Measurements from ENCODE around the gene METTL6.
A peak's percentile ranks its signal among the peaks of the same experiment; 100 is the strongest.
"Not testable (repeated sequence)": the region's sequence is repeated elsewhere in the genome, so short reads cannot be mapped to it uniquely, and the experiment has no call there.

Gene METTL6

GRCh38 chr3:15385238-15385695 is 42.1 kb downstream of the METTL6 start:
- in situ Hi-C loops (cut with MboI; ENCODE audit: low sequenced_read_pairs); DNase-seq (ENCODE audit: low spot score in 2 of 2); H3K4me1 ChIP-seq; H3K27me3 ChIP-seq (ENCODE audit: low read depth); H3K36me3 ChIP-seq (replicated peaks); H3K4me3 ChIP-seq; H3K9me3 ChIP-seq: not testable (repeated sequence)

- no peaks in the 10 kb centered on the region for H3K36me3 ChIP-seq (replicated peaks)
- no peaks in the 10 kb centered on the region for H3K4me1 ChIP-seq
- H3K4me3 ChIP-seq: no peak overlapping the region
- in situ Hi-C loops (cut with MboI; ENCODE audit: low sequenced_read_pairs): loop anchor here (5.0 kb wide), 1 partner anchor 117 kb away; no protein-coding TSS in a partner anchor
- no peak for DNase-seq (ENCODE audit: low spot score in 2 of 2)
- no peaks in the 10 kb centered on the region for H3K9me3 ChIP-seq
- H3K27me3 ChIP-seq (ENCODE audit: low read depth): no peaks in the 10 kb centered on the region
Measured at GRCh38 chr3:15384510-15385237, 42.7 kb downstream of the METTL6 start.

- Histone ChIP-seq H3K36me3 (replicated peaks) (no peaks in the 10 kb centered on the region), H3K27me3 (ENCODE audit: low read depth) (no peaks in the 10 kb centered on the region), H3K4me3 (no peak overlapping the region), H3K9me3 (no peaks in the 10 kb centered on the region), H3K4me1 (peaks cover 5% of the 10 kb centered on the region)
- no peak for DNase-seq (ENCODE audit: low spot score in 2 of 2)
- in situ Hi-C loops (cut with MboI; ENCODE audit: low sequenced_read_pairs): loop anchor here (5.0 kb wide), 1 partner anchor 115 kb away; no protein-coding TSS in a partner anchor
Measured at GRCh38 chr3:15382405-15382923, 44.9 kb downstream of the METTL6 start.

- in situ Hi-C loops (cut with MboI; ENCODE audit: low sequenced_read_pairs): loop anchor here (5.0 kb wide), 1 partner anchor 114 kb away; no protein-coding TSS in a partner anchor
- Histone ChIP-seq H3K27me3 (ENCODE audit: low read depth) (no peaks in the 10 kb centered on the region), H3K4me3 (no peak overlapping the region), H3K36me3 (replicated peaks) (no peaks in the 10 kb centered on the region), H3K9me3 (no peaks in the 10 kb centered on the region), H3K4me1 (peaks cover 5% of the 10 kb centered on the region)
- no peak for DNase-seq (ENCODE audit: low spot score in 2 of 2)
Measured at GRCh38 chr3:15380980-15381890, 46.1 kb downstream of the METTL6 start.

DNA sequence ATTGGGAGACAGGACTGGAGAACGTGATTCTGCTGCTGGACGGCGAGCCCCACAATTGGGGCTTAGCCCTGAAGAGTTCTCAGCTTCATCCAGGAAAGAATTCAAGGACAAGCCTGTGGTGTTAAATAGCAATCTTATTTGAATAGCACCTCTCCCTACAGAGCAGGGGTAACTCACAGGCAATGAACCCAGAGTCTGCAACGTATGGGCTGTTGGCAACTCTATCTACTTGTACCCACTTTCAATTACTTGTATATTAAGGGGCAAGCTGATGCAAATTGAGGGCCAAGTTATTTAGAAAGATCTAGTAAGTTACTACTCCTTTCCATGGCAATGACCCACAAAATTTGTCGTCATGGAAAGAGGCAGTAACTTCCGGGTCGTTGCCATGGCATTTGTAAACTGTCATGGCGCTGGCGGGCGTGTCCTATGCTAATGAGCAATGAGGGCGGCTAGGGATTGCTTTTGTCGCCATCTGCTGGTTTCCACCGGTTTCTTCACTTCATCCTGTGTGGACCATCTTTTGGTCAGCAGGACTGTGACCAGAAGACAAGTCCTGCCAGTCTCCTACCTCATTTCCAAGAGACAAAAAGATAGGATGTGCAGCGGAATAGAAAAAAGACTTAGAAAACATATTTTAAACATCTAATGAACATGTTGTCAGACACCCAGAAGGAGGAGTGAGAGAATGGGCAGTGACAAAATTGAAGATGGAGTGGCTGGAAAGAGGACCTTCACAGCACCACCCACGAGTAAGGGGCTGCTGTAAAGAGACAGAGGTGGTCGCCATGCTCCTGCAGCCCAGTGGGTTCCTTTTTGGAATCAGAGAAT is 49.2 kb downstream of the METTL6 start:
- Histone ChIP-seq H3K9me3 (no peaks in the 10 kb centered on the region), H3K36me3 (replicated peaks) (no peaks in the 10 kb centered on the region), H3K27me3 (ENCODE audit: low read depth) (no peaks in the 10 kb centered on the region), H3K4me1 (peaks cover 5% of the 10 kb centered on the region), H3K4me3 (no peak overlapping the region)
- in situ Hi-C loops (cut with MboI; ENCODE audit: low sequenced_read_pairs): no loop called here
- DNase-seq (ENCODE audit: low spot score in 2 of 2): peak; percentile 89 to 95

- in situ Hi-C loops (cut with MboI; ENCODE audit: low sequenced_read_pairs): no loop called here
- Histone ChIP-seq H3K9me3 (no peaks in the 10 kb centered on the region), H3K4me1 (peaks cover 5% of the 10 kb centered on the region), H3K36me3 (replicated peaks) (no peaks in the 10 kb centered on the region), H3K27me3 (ENCODE audit: low read depth) (no peaks in the 10 kb centered on the region), H3K4me3 (no peak overlapping the region)
- DNase-seq (ENCODE audit: low spot score in 2 of 2): no peak
Measured at GRCh38 chr3:15375461-15376000, 51.8 kb downstream of the METTL6 start.

- H3K36me3 ChIP-seq (replicated peaks): no peaks in the 10 kb centered on the region
- in situ Hi-C loops (cut with MboI; ENCODE audit: low sequenced_read_pairs): no loop called here
Measured at GRCh38 chr3:15372918-15373317, 54.4 kb downstream of the METTL6 start.

DNA sequence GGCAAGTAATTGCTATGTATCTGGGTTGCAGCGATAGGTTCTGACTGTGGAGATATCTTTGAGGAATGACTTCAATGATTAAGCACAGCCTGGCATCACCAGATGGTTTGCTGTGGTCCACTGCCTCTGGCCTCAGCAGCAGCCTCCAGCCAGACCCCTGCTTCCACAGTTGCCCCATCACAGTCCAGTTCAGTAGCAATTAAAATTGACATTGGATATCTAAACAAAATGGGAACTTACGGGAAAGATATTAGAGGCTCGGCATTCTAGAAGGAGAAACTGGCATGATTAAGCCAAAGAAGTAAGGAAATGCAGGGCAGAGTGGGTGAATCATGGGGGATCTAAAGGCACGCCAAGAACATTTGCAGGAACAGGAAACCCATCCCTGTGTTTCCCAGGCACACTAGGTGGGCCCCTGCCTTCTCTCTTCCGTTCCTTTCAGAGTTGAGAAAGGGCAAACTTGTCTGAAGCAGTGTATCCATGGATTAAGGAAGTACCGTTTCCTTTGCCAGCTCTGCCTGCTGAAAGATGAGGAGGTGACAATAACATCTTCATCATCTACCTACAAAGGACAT is 58.7 kb downstream of the METTL6 start:
- no peaks in the 10 kb centered on the region for H3K27me3 ChIP-seq (ENCODE audit: low read depth)
- in situ Hi-C loops (cut with MboI; ENCODE audit: low sequenced_read_pairs): no loop called here
- no peaks in the 10 kb centered on the region for H3K9me3 ChIP-seq
- DNase-seq (ENCODE audit: low spot score in 2 of 2): no peak
- H3K36me3 ChIP-seq (replicated peaks): no peaks in the 10 kb centered on the region
- H3K4me3 ChIP-seq: no peak overlapping the region
- H3K4me1 ChIP-seq: peaks cover 10% of the 10 kb centered on the region

More at GRCh38 chr3:15372918-15373317, 54.4 kb downstream of the METTL6 start:
- DNase-seq (ENCODE audit: low spot score in 2 of 2): no peak
- Histone ChIP-seq H3K27me3 (ENCODE audit: low read depth) (no peaks in the 10 kb centered on the region), H3K9me3 (no peaks in the 10 kb centered on the region), H3K4me3 (no peak overlapping the region), H3K4me1 (peaks cover 3% of the 10 kb centered on the region)

GRCh38 chr3:15367059-15367458 is 60.3 kb downstream of the METTL6 start:
- Histone ChIP-seq H3K36me3 (replicated peaks) (no peaks in the 10 kb centered on the region), H3K9me3 (no peaks in the 10 kb centered on the region), H3K4me1 (peaks cover 10% of the 10 kb centered on the region), H3K27me3 (ENCODE audit: low read depth) (no peaks in the 10 kb centered on the region), H3K4me3 (no peak overlapping the region)
- in situ Hi-C loops (cut with MboI; ENCODE audit: low sequenced_read_pairs): no loop called here
- no peak for DNase-seq (ENCODE audit: low spot score in 2 of 2)

DNA sequence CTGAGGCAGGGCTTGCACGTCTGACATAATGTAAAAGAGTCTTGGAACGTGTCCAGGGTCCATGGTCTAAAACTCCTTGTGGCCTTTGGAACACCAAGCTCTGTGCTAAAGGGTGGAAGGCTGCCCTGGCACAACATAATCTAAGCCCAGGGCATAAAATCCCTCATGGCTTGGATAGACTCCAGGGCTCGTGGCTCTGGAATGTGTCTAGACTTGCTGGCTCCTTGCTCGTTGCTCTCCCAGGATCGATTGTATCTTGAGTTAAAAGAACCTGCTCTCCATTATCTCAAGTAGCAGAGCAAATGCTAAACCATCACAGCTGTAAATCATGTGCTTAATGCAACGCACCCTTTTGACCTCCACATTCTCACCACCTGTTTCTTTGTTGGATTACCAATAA is 63.3 kb downstream of the METTL6 start:
- H3K27me3 ChIP-seq (ENCODE audit: low read depth); H3K36me3 ChIP-seq (replicated peaks); H3K4me3 ChIP-seq; H3K9me3 ChIP-seq; in situ Hi-C loops (cut with MboI; ENCODE audit: low sequenced_read_pairs): not testable (repeated sequence)
- peak; percentile 10 to 56 for DNase-seq (ENCODE audit: low spot score in 2 of 2)
- peaks cover 17% of the 10 kb centered on the region for H3K4me1 ChIP-seq

DNA sequence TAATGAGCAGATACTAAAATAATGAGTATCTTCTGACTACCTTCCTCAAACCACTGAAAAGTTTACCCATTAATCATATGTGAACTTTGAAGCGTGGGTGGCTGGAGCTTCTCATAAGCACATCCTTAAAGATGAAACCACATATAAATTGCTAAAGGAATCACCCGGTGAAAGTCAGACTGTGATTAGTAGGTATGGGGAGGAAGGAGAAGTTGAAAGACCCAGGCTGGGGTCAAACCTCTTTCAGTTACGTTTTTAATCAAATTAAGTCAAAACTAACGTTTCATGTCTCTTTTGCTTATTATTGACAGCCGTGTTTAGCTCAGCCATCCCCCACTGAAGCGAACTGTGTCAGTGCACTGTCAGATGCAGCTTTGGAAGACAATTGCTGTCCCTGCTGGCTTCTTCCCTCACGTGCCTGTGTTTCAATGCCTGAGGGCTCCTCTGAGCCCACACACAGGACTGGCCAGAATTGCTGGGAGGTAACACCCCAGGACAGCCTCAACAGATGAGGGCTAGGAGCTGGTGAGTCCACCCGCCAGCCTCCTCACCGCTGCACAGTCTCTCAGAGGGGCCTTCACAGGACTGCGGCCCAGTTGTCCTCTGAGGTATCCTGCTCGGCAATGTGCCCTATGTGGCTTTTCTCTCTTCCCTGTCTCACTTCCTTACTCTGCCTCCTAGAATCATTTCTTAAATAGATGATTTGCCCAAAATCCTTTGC is 65.7 kb downstream of the METTL6 start:
- Histone ChIP-seq H3K36me3 (replicated peaks) (no peaks in the 10 kb centered on the region), H3K4me1 (peaks cover 18% of the 10 kb centered on the region), H3K27me3 (ENCODE audit: low read depth) (no peaks in the 10 kb centered on the region), H3K4me3 (no peak overlapping the region), H3K9me3 (no peaks in the 10 kb centered on the region)
- in situ Hi-C loops (cut with MboI; ENCODE audit: low sequenced_read_pairs): no loop called here
- DNase-seq (ENCODE audit: low spot score in 2 of 2): peak in 1 of 2 experiments; percentile 32

DNA sequence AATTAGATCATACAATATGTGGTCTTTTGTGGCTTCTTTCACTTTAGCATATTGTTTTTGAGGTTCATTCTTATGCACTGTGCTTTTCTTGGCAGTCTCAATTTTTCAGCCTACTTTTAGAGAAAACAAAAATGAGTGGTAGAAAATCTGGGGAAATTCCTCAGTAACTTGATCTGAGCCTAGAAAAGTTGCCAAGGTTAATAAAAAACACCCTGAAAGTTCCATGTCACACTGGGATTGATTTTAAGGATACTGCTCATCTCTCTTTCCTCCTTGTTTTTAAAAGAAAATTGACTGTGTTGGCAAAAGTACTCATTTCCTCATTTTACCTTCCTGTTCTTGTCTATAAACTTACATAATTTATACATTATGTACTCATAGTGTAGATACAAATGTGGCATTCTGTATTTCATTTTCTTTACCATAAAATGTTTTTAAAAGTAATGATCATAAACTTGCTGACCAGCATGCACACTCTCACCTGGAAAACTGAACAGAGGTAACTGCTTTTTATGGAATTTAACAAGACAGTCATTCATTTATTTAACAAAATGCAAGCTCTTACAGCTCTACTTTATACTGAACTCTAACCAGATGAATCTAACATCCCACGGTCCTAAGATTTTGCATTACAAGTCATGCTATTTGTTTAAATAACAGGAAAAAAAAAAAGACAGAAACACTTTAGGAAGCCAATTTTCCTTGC is 66.4 kb downstream of the METTL6 start:
- H3K4me3 ChIP-seq: no peak overlapping the region
- peaks cover 20% of the 10 kb centered on the region for H3K4me1 ChIP-seq
- in situ Hi-C loops (cut with MboI; ENCODE audit: low sequenced_read_pairs): no loop called here
- H3K9me3 ChIP-seq: no peaks in the 10 kb centered on the region
- no peak for DNase-seq (ENCODE audit: low spot score in 2 of 2)
- H3K36me3 ChIP-seq (replicated peaks): no peaks in the 10 kb centered on the region
- H3K27me3 ChIP-seq (ENCODE audit: low read depth): no peaks in the 10 kb centered on the region

Measured in HAP-1 (cell line).